Raji (cell line): ENCODE data around the gene PCOLCE2.

ENCODE experiments used
- POLR2A ChIP-seq: IDR thresholded peaks from 2 replicates; pipeline ENCODE4 v1.6.1; 2011; ENCODE audit warnings: low read depth, low read length, control low read depth; ENCODE audit not compliant: insufficient read depth

Gene PCOLCE2

GRCh38 chr3:142884531-142884930, 4.4 kb downstream of the PCOLCE2 start:
- TF ChIP-seq POLR2A, result no peak

- TF ChIP-seq POLR2A, result no peak
These were observed 7.2 kb downstream of the PCOLCE2 start for GRCh38 chr3:142881445-142882224.

GRCh38 chr3:142878649-142879300, 10.1 kb downstream of the PCOLCE2 start:
- no peak for TF ChIP-seq POLR2A

- TF ChIP-seq POLR2A, result no peak
These were observed 12.5 kb downstream of the PCOLCE2 start for GRCh38 chr3:142876417-142876816.

- TF ChIP-seq POLR2A, result no peak
These were observed 13.2 kb downstream of the PCOLCE2 start for GRCh38 chr3:142875583-142876207.

GRCh38 chr3:142875099-142875498, 13.8 kb downstream of the PCOLCE2 start:
- no peak for TF ChIP-seq POLR2A

- no peak for TF ChIP-seq POLR2A
These were observed 21.8 kb downstream of the PCOLCE2 start for GRCh38 chr3:142866841-142867631.

GRCh38 chr3:142863930-142864920, 24.7 kb downstream of the PCOLCE2 start:
- no peak for TF ChIP-seq POLR2A

GRCh38 chr3:142863010-142863817, 25.7 kb downstream of the PCOLCE2 start:
- TF ChIP-seq POLR2A, result no peak

GRCh38 chr3:142861926-142862325, 27.0 kb downstream of the PCOLCE2 start:
- TF ChIP-seq POLR2A, result no peak

- TF ChIP-seq POLR2A, result no peak
These were observed 30.8 kb downstream of the PCOLCE2 start for GRCh38 chr3:142858043-142858442.

GRCh38 chr3:142857056-142857455, 31.8 kb downstream of the PCOLCE2 start:
- no peak for TF ChIP-seq POLR2A
